H1 (cell line): Measurements from ENCODE around the gene EPHA8. TPM values are rescaled to one million over a fixed set of nuclear protein-coding genes. Genes with fewer than 3 reads are reported as not detected.

Experiments used
- CTCF ChIA-PET: fragments of 300-600 bp; sonication (Branson Sonifier 250); formaldehyde crosslinking; loops from one replicate; lab custom pipeline; 2021; ENCODE audit not compliant: partially characterized antibody; lab: Charles Lee
- POLR2A ChIA-PET: fragments of 300-600 bp; sonication (Branson Sonifier 250); formaldehyde crosslinking; loops from one replicate; lab custom pipeline; 2021; ENCODE audit warnings: inconsistent platforms; ENCODE audit not compliant: partially characterized antibody; lab: Charles Lee
- DNase-seq, 2 experiments: peaks; one replicate each; pipeline versions ENCODE4 v3.0.0 to v3.0.0-alpha.2; 2010 to 2022; ENCODE audit warnings: low spot score in 2 of 2, low read depth in 1 of 2, mixed read lengths in 1 of 2
- FAIRE-seq: peaks from 2 replicates; lab custom pipeline; 2011; peaks lifted over from hg19 to GRCh38; lab: Jason Lieb, UNC
- H2AFZ ChIP-seq: 2 replicates; pipeline ENCODE4 v1.8.1; 2012; ENCODE audit warnings: low read length, inconsistent platforms
- H2AK5ac ChIP-seq: 2 replicates; pipeline ENCODE4 v1.6.1; 2013; ENCODE audit warnings: low read depth, low read length
- H2BK120ac ChIP-seq: replicated peaks from 2 replicates; pipeline ENCODE3; 2013; ENCODE audit warnings: low read depth, low read length, inconsistent platforms
- H2BK12ac ChIP-seq: 2 replicates; pipeline ENCODE4 v1.6.1; 2013; ENCODE audit warnings: low read depth, low read length
- H2BK15ac ChIP-seq: 2 replicates; pipeline ENCODE4 v1.6.1; 2013; ENCODE audit warnings: low read length
- H2BK20ac ChIP-seq: 2 replicates; pipeline ENCODE4 v1.6.1; 2013; ENCODE audit warnings: low read length
- H2BK5ac ChIP-seq: 2 replicates; pipeline ENCODE4 v1.6.1; 2013; ENCODE audit warnings: low read depth, low read length
- H3K14ac ChIP-seq: 2 replicates; pipeline ENCODE4 v1.6.1; 2013; ENCODE audit warnings: inconsistent platforms; ENCODE audit not compliant: insufficient read length
- H3K18ac ChIP-seq: 2 replicates; pipeline ENCODE4 v1.6.1; 2013; ENCODE audit warnings: low read length; ENCODE audit errors: extremely low read depth
- H3K23ac ChIP-seq: 2 replicates; pipeline ENCODE4 v1.6.1; 2013; ENCODE audit warnings: inconsistent platforms; ENCODE audit not compliant: insufficient read length
- H3K23me2 ChIP-seq: 2 replicates; pipeline ENCODE4 v1.6.1; 2013; ENCODE audit warnings: low read depth, low read length
- H3K27ac ChIP-seq: 2 replicates; pipeline ENCODE4 v1.6.1; 2011; ENCODE audit warnings: low read depth, low read length, inconsistent platforms
- H3K27me3 ChIP-seq, 4 experiments: replicated peaks in 1 of 4; 1 replicate in 1 of 4; 2 replicates in 3 of 4; pipeline versions ENCODE4 v1.6.1 to v1.8.1; 2011 to 2013; ENCODE audit warnings: low read length in 3 of 4, mild to moderate bottlenecking in 3 of 4, inconsistent platforms in 2 of 4, mixed read lengths in 2 of 4, moderate library complexity in 1 of 4; ENCODE audit not compliant: control insufficient read depth in 3 of 4, insufficient read depth in 3 of 4; ENCODE audit errors: extremely low read depth in 1 of 4
- H3K36me3 ChIP-seq, 4 experiments: 2 replicates each; pipeline versions ENCODE4 v1.6.1 to v1.8.1; 2011 to 2013; ENCODE audit warnings: mild to moderate bottlenecking in 4 of 4, low read length in 3 of 4, moderate library complexity in 2 of 4, control low read depth in 1 of 4, inconsistent platforms in 1 of 4; ENCODE audit not compliant: insufficient read depth in 4 of 4, control insufficient read depth in 2 of 4
- H3K4ac ChIP-seq: replicated peaks from 2 replicates; pipeline ENCODE3; 2013; ENCODE audit warnings: low read length, low read depth, mixed read lengths, inconsistent platforms; ENCODE audit not compliant: insufficient read length
- H3K4me1 ChIP-seq, 4 experiments: replicated peaks in 1 of 4; 1 replicate in 1 of 4; 2 replicates in 3 of 4; pipeline versions ENCODE4 v1.6.1 to v1.8.1; 2011 to 2013; ENCODE audit warnings: low read length in 3 of 4, inconsistent platforms in 2 of 4, mixed read lengths in 1 of 4; ENCODE audit not compliant: insufficient read depth in 4 of 4, control insufficient read depth in 3 of 4
- H3K4me2 ChIP-seq, 2 experiments: 2 replicates each; pipeline versions ENCODE4 v1.6.1 to v1.8.1; 2011 to 2013; ENCODE audit warnings: low read depth in 2 of 2, low read length in 2 of 2, control low read depth in 1 of 2, inconsistent platforms in 1 of 2, mild to moderate bottlenecking in 1 of 2; ENCODE audit not compliant: insufficient read depth in 1 of 2
- H3K4me3 ChIP-seq, 4 experiments: fragments of 200-600, 300-600 bp in 1 of 4; sonication (generic), shearing (Covaris generic), sonication (Bioruptor Twin) in 1 of 4; 2 replicates each; pipeline versions ENCODE4 v1.5.1 to v1.8.1; 2011 to 2016; ENCODE audit warnings: low read length in 4 of 4, low read depth in 3 of 4, control low read depth in 2 of 4, inconsistent platforms in 2 of 4, mild to moderate bottlenecking in 2 of 4, mixed read lengths in 1 of 4, moderate library complexity in 1 of 4; ENCODE audit not compliant: insufficient read depth in 2 of 4; ENCODE audit errors: extremely low read depth in 1 of 4
- H3K56ac ChIP-seq: replicated peaks from 2 replicates; pipeline ENCODE3; 2013; ENCODE audit warnings: low read depth, mild to moderate bottlenecking, mixed read lengths, low read length, inconsistent platforms; ENCODE audit not compliant: insufficient read length
- H3K79me1 ChIP-seq: 2 replicates; pipeline ENCODE4 v1.6.1; 2013; ENCODE audit warnings: low read depth, low read length, control low read depth
- H3K79me2 ChIP-seq, 2 experiments: 2 replicates each; pipeline versions ENCODE4 v1.6.1 to v1.8.1; 2012 to 2013; ENCODE audit warnings: low read length in 2 of 2, mild to moderate bottlenecking in 2 of 2, inconsistent platforms in 1 of 2; ENCODE audit not compliant: insufficient read depth in 2 of 2, control insufficient read depth in 1 of 2
- H3K9ac ChIP-seq, 4 experiments: replicated peaks in 1 of 4; 1 replicate in 1 of 4; 2 replicates in 3 of 4; pipeline versions ENCODE4 v1.6.1 to v1.8.1; 2011 to 2013; ENCODE audit warnings: low read depth in 3 of 4, low read length in 3 of 4, control low read depth in 2 of 4, mild to moderate bottlenecking in 2 of 4, moderate library complexity in 2 of 4, inconsistent platforms in 1 of 4; ENCODE audit errors: extremely low read depth in 1 of 4
- H3K9me3 ChIP-seq, 2 experiments: 2 replicates each; pipeline versions ENCODE4 v1.6.1 to v1.8.1; 2012 to 2013; ENCODE audit warnings: mild to moderate bottlenecking in 2 of 2, moderate library complexity in 2 of 2, control low read depth in 1 of 2, inconsistent platforms in 1 of 2, low read depth in 1 of 2, low read length in 1 of 2, mixed read lengths in 1 of 2; ENCODE audit not compliant: insufficient read depth in 2 of 2
- H4K20me1 ChIP-seq, 2 experiments: replicated peaks in 1 of 2; 2 replicates each; pipeline versions ENCODE3 to v1.8.1; 2011 to 2013; ENCODE audit warnings: inconsistent platforms in 2 of 2, low read length in 2 of 2, mild to moderate bottlenecking in 1 of 2; ENCODE audit not compliant: insufficient read depth in 2 of 2, control insufficient read depth in 1 of 2
- H4K5ac ChIP-seq: 2 replicates; pipeline ENCODE4 v1.6.1; 2013; ENCODE audit warnings: low read length, low read depth, mixed read lengths, inconsistent platforms; ENCODE audit not compliant: insufficient read length
- H4K8ac ChIP-seq: 2 replicates; pipeline ENCODE4 v1.8.0; 2013; ENCODE audit warnings: mild to moderate bottlenecking, moderate library complexity, low read length, inconsistent platforms; ENCODE audit not compliant: insufficient read depth; ENCODE audit errors: extremely low read depth
- H4K91ac ChIP-seq: replicated peaks from 2 replicates; pipeline ENCODE3; 2013; ENCODE audit warnings: low read length, mixed read lengths, inconsistent platforms; ENCODE audit not compliant: insufficient read length
- BACH1 ChIP-seq: IDR thresholded peaks from 2 replicates; pipeline ENCODE4 v1.6.1; 2012; ENCODE audit warnings: low read length, improper control_type of control experiment
- BCL11A ChIP-seq, 2 experiments: IDR thresholded peaks; one replicate each; pipeline ENCODE4 v1.6.1; 2011; ENCODE audit warnings: low read depth in 2 of 2, low read length in 2 of 2, mild to moderate bottlenecking in 2 of 2
- CHD2 ChIP-seq: IDR thresholded peaks from 2 replicates; pipeline ENCODE4 v1.6.1; 2012; ENCODE audit warnings: low read length, improper control_type of control experiment
- FOSL1 ChIP-seq: IDR thresholded peaks from 2 replicates; pipeline ENCODE4 v1.6.1; 2011; ENCODE audit warnings: mild to moderate bottlenecking, low read depth, low read length, moderate library complexity; ENCODE audit not compliant: insufficient read depth
- JUND ChIP-seq: IDR thresholded peaks from 2 replicates; pipeline ENCODE4 v1.6.1; 2011; ENCODE audit warnings: mild to moderate bottlenecking, improper control_type of control experiment, low read length
- KDM1A ChIP-seq: fragments of 200-600, 300-600 bp; sonication (generic); IDR thresholded peaks from 2 replicates; pipeline ENCODE4 v1.7.1; 2016; ENCODE audit warnings: mild to moderate bottlenecking, low read length, borderline replicate concordance
- NRF1 ChIP-seq: IDR thresholded peaks from 2 replicates; pipeline ENCODE4 v1.6.1; 2011; ENCODE audit warnings: mild to moderate bottlenecking, low read depth, low read length, improper control_type of control experiment
- POLR2A ChIP-seq, 2 experiments: IDR thresholded peaks; 1 replicate in 1 of 2; 2 replicates in 1 of 2; pipeline ENCODE4 v1.6.1; 2011; ENCODE audit warnings: low read depth in 2 of 2, low read length in 2 of 2, mild to moderate bottlenecking in 2 of 2; ENCODE audit errors: control extremely low read depth in 1 of 2
- SAP30 ChIP-seq: fragments of 300-600 bp; sonication (generic); IDR thresholded peaks from 2 replicates; pipeline ENCODE4 v1.7.1; 2012; ENCODE audit warnings: low read length, moderate library complexity, mild to moderate bottlenecking, inconsistent platforms; ENCODE audit not compliant: insufficient read depth, insufficient replicate concordance
- SP1 ChIP-seq: IDR thresholded peaks from 2 replicates; pipeline ENCODE4 v1.6.1; 2011; ENCODE audit warnings: low read depth, low read length
- TAF7 ChIP-seq: optimal IDR thresholded peaks from 2 replicates; pipeline ENCODE3; 2011; ENCODE audit warnings: low read depth, mild to moderate bottlenecking, inconsistent platforms, low read length, moderate library complexity, borderline replicate concordance
- TBP ChIP-seq: IDR thresholded peaks from 2 replicates; pipeline ENCODE4 v1.6.1; 2011; ENCODE audit warnings: low read depth, low read length, improper control_type of control experiment
- WGBS, 2 experiments: shearing (Covaris generic) in 1 of 2; methylation state at CpG; one replicate each; pipeline versions ENCODE4 v1.1.6 to v1.1.7; 2013 to 2015; ENCODE audit warnings: low lambda C conversion rate in 2 of 2, mixed read lengths in 2 of 2, inconsistent platforms in 1 of 2, low coverage in 1 of 2, missing lambda C conversion rate in 1 of 2; ENCODE audit not compliant: insufficient replicate concordance in 2 of 2, insufficient coverage in 1 of 2, insufficient read length in 1 of 2; ENCODE audit errors: extremely low coverage in 1 of 2, missing lambda C conversion rate in 1 of 2; 5-methylcytosine and 5-hydroxymethylcytosine counted together
- polyA plus RNA-seq, 7 experiments: library from polyadenylated mRNA; depleted of rRNA in 3 of 7; stranded (reverse) in 5 of 7; unstranded in 2 of 7; fragments of >200 nt in 5 of 7; fragments of 200-250 nt in 2 of 7; gene quantifications; 1 replicate in 5 of 7; 2 replicates in 1 of 7; 4 replicates in 1 of 7; pipeline versions ENCODE4 v1.2.1 to v1.2.3, GENCODE V29; 2011 to 2013; ENCODE audit warnings: missing spikeins in 2 of 7, mixed read lengths in 2 of 7
- total RNA-seq: library from RNA; stranded (reverse); fragmentation: NEBNext Ultra II Directional; extraction: Animal tissue kit (Norgen Biotek cat#: 25700); gene quantifications from 2 replicates; pipeline ENCODE4 v1.2.1, GENCODE V29; 2021
- TF ChIP-seq, protein P1 (sequence below): IDR thresholded peaks from 2 replicates; pipeline ENCODE4 v1.6.1; 2012; ENCODE audit warnings: inconsistent platforms
- TF ChIP-seq, protein P2 (sequence below): IDR thresholded peaks from 2 replicates; pipeline ENCODE4 v1.6.1; 2011; ENCODE audit warnings: low read depth, mild to moderate bottlenecking, low read length; ENCODE audit not compliant: insufficient read depth

The EPHA8 gene
- total and polyA plus RNA-seq, 2 of the 8 experiments (the other 6 are each of a cell fraction or from before 2014, with no cell fraction given) = 4.0 to 8.4 TPM

DNA sequence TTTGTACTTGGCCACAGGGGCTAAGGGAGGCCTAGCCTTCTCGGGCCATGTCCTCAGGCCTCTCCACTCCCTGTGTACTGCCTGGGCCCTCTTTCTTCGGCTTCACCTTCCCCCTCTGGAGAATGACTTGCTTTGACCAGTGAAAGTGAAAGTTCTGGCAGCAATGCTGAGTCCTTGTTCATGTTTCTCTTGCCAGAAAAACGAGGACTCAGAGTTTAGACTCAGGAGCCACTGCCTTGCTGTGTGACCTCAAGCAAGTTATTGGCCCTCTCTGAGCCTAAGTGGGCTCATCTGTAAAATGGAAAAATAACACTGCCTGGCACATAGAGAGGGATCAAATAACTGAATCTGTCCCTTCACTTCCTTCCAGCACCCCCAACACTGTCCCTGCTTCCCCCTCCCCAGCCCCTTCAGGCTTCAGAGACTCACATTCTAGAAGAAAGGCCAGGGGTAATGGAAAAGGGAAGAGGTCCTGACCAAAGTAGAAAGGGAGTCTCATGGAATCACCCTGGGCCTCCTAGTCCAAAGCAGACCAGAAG lies 74.7 kb downstream of the EPHA8 start:
- no peak for DNase-seq
- Histone ChIP-seq H3K4me1 (peaks cover 0 to 6% (median 4%) of the 10 kb centered on the region in 4 experiments; a peak in 4 of 7 replicates), H4K5ac (no peak overlapping the region), H2AFZ (no peak overlapping the region), H3K4me3 (no peak overlapping the region), H3K27ac (no peak overlapping the region), H3K79me2 (no peaks in the 10 kb centered on the region), H4K91ac (no peak overlapping the region), H2AK5ac (no peak overlapping the region), H3K23ac (no peak overlapping the region), H4K8ac (no peak overlapping the region), H2BK12ac (no peak overlapping the region), H3K9me3 (peaks cover 6 to 8% of the 10 kb centered on the region in 2 experiments; a peak in 2 of 4 replicates), H4K20me1 (no peaks in the 10 kb centered on the region), H2BK5ac (no peak overlapping the region), H3K9ac (no peak overlapping the region), H3K23me2 (no peaks in the 10 kb centered on the region), H2BK20ac (no peak overlapping the region), H3K79me1 (no peaks in the 10 kb centered on the region), H2BK120ac (no peak overlapping the region), H3K4me2 (no peak overlapping the region), H3K56ac (no peak overlapping the region), H3K36me3 (no peaks in the 10 kb centered on the region), H3K14ac (no peak overlapping the region), H3K4ac (no peak overlapping the region), H3K18ac (no peak overlapping the region), H3K27me3 (no peaks in the 10 kb centered on the region; a peak in 1 of 7 replicates), H2BK15ac (no peak overlapping the region)
- 83% methylated on average over 3 of the region's 3 CpGs; no CpG with 5 or more reads in 1 of the 2 experiments for WGBS, 2 experiments
- no peak for FAIRE-seq
- TF ChIP-seq BCL11A (IDR thresholded peaks at IDR 0.05; ENCODE audit: low read depth in 2 of 2, low read length in 2 of 2) (no peak), CHD2 (no peak), NRF1 (no peak), SP1 (no peak), BACH1 (no peak), KDM1A (no peak), TAF7 (no peak), JUND (no peak), POLR2A (IDR thresholded peaks at IDR 0.05; ENCODE audit: control extremely low read depth in 1 of 2, low read depth in 2 of 2, low read length in 2 of 2) (no peak), FOSL1 (no peak), TBP (no peak), SAP30 (no peak)
- TF ChIP-seq, protein P1, sequence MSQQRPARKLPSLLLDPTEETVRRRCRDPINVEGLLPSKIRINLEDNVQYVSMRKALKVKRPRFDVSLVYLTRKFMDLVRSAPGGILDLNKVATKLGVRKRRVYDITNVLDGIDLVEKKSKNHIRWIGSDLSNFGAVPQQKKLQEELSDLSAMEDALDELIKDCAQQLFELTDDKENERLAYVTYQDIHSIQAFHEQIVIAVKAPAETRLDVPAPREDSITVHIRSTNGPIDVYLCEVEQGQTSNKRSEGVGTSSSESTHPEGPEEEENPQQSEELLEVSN = no peak
- TF ChIP-seq, protein P2, sequence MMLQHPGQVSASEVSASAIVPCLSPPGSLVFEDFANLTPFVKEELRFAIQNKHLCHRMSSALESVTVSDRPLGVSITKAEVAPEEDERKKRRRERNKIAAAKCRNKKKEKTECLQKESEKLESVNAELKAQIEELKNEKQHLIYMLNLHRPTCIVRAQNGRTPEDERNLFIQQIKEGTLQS = no peak
- POLR2A ChIA-PET = no interaction called here
- CTCF ChIA-PET = no interaction called here
